ENCODE results near the gene MANEA.

DNA sequence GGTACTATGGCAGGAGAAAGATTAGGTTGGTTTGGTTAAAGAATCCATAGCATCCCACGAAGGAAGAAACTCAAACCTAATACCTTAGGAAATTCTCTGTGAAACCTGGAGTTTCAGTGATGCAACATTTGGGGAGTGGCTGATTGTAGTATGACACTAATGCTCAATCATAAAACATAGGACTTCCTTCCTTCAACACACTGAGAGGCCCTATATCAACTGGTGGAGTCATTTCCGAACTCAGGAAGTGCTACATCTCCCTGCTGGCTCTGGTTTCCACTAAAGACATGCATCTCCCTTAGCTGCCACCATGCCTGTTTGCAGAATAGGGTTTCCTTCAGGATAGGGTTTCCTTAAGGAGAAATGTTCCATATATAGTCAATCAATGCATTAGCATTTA lies 5.2 kb upstream of the MANEA start:
- TF ChIP-seq, protein P1, sequence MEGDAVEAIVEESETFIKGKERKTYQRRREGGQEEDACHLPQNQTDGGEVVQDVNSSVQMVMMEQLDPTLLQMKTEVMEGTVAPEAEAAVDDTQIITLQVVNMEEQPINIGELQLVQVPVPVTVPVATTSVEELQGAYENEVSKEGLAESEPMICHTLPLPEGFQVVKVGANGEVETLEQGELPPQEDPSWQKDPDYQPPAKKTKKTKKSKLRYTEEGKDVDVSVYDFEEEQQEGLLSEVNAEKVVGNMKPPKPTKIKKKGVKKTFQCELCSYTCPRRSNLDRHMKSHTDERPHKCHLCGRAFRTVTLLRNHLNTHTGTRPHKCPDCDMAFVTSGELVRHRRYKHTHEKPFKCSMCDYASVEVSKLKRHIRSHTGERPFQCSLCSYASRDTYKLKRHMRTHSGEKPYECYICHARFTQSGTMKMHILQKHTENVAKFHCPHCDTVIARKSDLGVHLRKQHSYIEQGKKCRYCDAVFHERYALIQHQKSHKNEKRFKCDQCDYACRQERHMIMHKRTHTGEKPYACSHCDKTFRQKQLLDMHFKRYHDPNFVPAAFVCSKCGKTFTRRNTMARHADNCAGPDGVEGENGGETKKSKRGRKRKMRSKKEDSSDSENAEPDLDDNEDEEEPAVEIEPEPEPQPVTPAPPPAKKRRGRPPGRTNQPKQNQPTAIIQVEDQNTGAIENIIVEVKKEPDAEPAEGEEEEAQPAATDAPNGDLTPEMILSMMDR (IDR thresholded peaks at IDR 0.05; ENCODE audit: control extremely low read depth in 1 of 3, insufficient read depth in 1 of 3, low read depth in 1 of 3, low read length in 3 of 3) = no peak
- TF ChIP-seq FOSL1 (IDR thresholded peaks at IDR 0.05; ENCODE audit: insufficient read depth, low read depth, low read length) (no peak), POLR2A (IDR thresholded peaks at IDR 0.05; ENCODE audit: control extremely low read depth in 1 of 2, low read depth in 2 of 2, low read length in 2 of 2) (no peak), SUZ12 (IDR thresholded peaks at IDR 0.05; ENCODE audit: low read length) (no peak)
